ENCODE data around the gene KANK4. TPM values are rescaled to one million over a fixed set of nuclear protein-coding genes. Genes with fewer than 3 reads are reported as not detected.

Gene KANK4
- 0.26 to 0.74 TPM (median 0.64 TPM) in 5 replicates for total RNA-seq (2022; extraction: Qiagen RNA extraction; ENCODE audit: low read depth)

DNA sequence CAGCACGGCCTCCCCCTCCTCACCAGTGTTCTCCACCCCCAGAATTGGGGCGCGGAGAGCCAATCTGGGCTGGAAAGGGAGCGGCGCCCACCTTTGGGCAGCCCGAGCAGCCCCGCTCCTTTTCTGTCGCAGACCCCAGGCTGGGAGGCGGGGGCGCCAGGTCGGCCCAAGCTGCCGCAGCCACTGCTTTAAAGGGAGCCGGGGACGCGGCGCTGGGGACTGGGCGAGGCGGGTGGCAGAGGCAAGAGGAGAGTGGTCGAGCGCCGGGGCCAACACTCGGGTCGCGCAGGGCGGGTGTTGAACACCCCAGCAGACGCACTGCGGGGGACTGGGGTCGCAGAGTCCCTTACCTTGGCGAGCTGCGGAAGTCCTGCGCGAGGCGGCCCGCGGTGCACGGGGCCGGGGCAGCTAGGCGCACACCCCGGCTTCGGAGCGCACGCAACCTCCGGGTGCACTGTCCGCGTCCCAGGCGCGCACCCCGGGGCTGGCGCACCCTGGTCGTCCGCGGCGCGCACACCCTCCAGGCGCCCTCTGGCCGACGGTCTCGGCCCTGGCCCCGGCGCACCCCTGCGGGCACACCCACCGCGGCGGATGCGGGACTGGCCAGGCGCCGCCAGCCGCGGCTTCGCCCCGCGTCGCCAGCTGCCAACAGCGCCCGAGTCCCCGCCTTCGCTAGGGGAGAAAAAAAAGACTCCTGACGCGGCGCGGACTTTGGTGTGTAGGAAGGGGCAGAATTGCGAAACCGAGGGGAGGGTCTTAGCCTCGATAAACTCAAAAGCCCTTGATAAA, at the start of gene KANK4:
Gene KANK4 (minus strand): TSS at position 679 of the 789 bp plus-strand sequence. CDS start 37,870 bp downstream, outside the sequence.

GRCh38 chr1:62194651-62195544, 124.3 kb downstream of the KANK4 start, which contains the start of gene L1TD1:
TSS of gene L1TD1 (plus strand) at chr1:62194849. CDS start at chr1:62206629, 11,780 bp downstream.

Other genes starting within 250 kb of the KANK4 start
- not detected in 5 replicates for gene L1TD1, start 124.6 kb downstream of the KANK4 start, total RNA-seq (2022; extraction: Qiagen RNA extraction; ENCODE audit: low read depth)
- gene USP1, start 117.6 kb upstream of the KANK4 start, total RNA-seq (2022; extraction: Qiagen RNA extraction; ENCODE audit: low read depth): 16.4 to 23.9 TPM (median 21.5 TPM) in 5 replicates

Measured in A549 treated with GW870086 at 1 μM for 4 hours (cell line).